GM18907 (cell line): ENCODE results near the gene GNA14.
"Not testable (repeated sequence)": the region's sequence is repeated elsewhere in the genome, so short reads cannot be mapped to it uniquely, and the experiment has no call there.

Experiments
- ATAC-seq: cut with Tn5 transposase; IDR thresholded peaks from one replicate; pipeline ENCODE4 v1.9.1; 2021; ENCODE audit warnings: mild to moderate bottlenecking, moderate library complexity; ENCODE audit not compliant: unreplicated experiment

Gene GNA14

GRCh38 chr9:77647267-77648233 lies 572 bp downstream of the GNA14 start:
- no peak for ATAC-seq

DNA sequence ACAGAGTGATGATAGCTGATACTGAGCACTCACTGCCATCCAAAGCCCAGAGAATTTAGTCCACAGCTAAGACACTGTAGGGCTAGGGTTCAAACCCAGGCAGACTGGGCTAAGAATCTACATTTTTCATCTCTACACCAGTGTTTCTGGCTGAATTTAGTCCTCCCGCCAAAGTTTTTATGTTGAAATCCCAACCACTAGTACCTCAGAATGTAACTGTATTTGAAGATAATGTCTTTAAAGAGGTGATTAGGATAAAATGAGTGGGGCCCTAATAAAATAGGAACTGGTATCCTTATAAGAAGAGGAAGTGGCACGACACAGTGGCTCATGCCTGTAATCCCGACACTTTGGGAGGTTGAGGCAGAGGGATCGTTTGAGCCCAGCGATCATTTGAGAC lies 4.3 kb downstream of the GNA14 start:
- no peak for ATAC-seq

- no peak for ATAC-seq
Measured at GRCh38 chr9:77640741-77641580, 7.2 kb downstream of the GNA14 start.

DNA sequence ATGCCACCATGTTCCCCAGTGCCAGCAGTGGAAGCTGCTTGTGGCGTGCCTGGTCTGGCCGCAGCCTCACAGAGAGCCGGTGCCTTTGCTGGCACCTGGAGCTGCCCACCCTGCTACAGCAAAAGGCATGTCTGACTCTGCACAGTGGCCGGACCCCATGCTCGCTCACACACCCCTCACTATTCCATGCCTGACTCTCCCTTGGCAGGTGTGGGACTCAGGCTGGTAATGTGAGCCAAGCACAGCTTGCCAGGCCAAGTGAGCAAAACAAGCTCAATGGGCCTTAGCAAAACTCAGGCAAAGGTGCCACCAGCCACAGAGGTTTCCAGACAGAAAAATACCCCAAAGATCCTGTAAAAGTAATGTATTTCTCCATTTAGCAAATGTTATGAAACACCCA lies 15.5 kb downstream of the GNA14 start:
- no peak for ATAC-seq

DNA sequence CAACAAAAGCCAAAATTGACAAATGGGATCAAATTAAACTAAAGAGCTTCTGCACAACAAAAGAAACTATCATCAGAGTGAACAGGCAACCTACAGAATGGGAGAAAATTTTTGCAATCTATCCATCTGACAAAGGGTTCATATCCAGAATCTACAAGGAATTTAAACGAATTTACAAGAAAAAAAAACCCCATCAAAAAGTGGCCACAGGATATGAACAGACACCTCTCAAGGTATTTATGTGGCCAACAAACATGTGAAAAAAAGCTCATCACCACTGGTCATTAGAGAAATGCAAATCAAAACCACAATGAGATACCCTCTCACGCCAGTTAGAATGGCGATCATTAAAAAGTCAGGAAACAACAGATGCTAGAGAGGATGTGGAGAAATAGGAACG lies 19.3 kb downstream of the GNA14 start:
- ATAC-seq, result not testable (repeated sequence)

DNA sequence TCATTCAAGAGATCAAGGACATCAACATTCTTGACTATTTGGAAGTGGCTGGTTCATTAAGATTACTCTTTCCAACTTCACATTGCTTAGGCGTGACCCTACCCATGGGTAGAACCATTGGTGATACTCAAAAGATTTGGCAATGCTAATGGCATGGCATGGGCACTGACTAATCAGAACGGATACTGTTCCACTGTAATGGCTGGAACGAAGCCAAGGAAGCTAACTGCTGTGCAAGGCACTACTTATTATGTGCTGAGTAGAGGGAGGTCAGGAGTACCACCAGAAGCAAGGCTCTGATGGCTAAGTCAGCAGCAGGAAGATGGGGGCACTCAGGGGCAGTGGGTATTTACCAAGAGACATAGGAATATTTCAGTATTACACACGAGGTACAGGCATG lies 31.9 kb downstream of the GNA14 start:
- no peak for ATAC-seq

DNA sequence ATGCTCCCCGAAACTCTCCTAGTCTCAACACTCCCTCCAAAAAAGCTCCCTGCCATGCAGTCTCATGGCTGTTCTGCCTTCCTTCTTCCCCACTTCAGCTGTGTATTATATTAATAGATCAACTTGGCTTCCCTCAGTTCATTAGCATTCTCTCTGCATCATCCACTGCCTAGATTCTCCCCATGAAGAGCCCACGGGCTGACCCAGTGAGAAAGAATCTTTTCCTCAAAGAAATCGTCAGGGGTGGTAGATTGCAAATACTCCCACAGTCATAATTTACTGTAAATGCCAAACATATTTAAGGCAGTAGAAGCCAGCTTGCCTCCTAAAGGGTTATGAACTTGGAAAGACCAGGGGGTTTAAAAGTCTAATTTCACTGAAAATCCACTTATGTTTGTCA lies 33.5 kb downstream of the GNA14 start:
- ATAC-seq, result no peak

GRCh38 chr9:77606526-77606925 lies 41.6 kb downstream of the GNA14 start:
- no peak for ATAC-seq

- no peak for ATAC-seq
Measured at GRCh38 chr9:77605449-77606220, 42.5 kb downstream of the GNA14 start.

- ATAC-seq, result no peak
Measured at GRCh38 chr9:77604316-77604715, 43.8 kb downstream of the GNA14 start.

DNA sequence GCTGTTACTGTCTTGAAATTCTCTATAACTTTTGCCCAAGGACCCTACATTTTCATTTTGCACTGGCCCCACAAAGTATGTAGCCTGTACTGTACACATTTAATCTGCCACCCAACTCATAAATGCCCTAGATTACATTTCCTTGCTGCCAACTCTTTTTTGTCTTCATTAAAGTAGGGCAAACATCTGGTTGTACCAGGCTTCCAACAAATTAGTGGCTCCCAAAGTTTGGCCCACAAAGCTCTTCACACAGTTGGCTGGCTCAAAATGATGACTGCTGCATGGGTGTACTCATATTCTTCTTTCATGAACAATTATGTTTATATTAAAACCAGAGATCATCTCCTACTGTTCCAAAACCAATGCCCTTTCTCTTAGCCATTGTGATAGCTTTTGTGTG lies 45.3 kb downstream of the GNA14 start:
- ATAC-seq, result no peak

DNA sequence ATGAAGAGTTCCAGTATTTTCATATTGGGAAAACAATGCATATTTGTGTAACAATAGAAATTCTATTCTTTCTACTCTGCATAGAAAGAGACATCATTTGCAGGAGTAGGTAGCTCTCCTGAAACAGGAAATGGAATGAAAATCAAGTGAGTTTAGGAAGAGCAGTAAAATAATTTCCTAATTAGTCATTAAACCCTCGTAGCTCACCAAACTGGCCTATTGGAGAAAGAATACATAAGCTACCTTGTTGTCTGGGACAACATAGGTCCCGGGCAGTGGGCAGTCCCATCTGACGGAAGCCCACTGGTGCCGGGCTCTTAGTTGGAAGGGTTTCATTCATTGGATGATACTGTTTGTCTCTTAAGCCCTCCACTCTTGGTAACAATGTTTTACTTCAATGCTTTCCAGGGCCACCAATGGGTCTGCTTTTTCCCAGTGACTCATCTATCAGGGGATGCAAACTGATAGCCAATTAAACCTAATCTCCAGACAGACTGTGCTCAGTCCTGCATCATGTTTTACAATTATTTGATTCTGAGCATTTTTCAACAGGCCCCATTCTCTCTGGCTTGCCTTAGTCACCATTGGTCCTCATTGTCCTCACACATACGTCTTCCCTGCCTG lies 46.5 kb downstream of the GNA14 start:
- no peak for ATAC-seq

DNA sequence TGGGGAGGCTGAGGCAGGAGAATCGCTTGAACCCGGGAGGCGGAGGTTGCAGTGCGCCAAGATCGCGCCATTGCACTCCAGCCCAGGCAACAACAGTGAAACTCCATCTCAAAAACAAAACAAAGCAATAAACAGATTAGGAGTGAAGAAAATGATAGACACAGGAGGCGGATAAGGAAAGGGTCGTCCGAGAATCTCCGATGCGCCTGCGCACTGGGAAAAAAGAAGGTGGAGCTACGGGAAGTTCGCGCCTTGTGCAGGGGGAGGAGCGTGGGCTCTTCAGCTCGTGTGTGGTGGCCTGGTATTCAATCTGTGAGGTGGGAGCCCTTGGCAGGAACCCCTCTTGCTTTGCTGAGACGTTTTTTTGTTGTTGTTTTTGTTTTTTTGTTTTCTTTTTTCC lies 47.3 kb downstream of the GNA14 start:
- no peak for ATAC-seq

- no peak for ATAC-seq
Measured at GRCh38 chr9:77599492-77599891, 48.6 kb downstream of the GNA14 start.

DNA sequence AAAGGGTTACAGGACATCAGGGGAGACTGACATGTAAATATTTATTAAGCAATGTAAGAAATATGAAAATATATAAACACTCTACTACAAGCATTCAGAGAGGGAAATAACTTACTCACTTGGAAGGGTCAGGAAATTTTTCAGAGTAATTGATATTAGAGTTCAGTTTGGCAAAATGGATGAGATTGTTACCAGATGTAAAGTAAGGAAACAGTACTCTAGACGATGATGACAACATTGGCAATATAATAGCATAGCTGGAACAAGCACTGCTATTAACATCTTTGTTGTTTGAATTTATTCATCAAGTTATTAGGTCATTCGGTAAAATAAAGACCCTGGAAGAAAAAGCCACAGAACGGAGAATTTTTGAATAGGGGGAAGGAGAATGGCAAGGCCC lies 49.1 kb downstream of the GNA14 start:
- ATAC-seq, result no peak

- ATAC-seq, result no peak
Measured at GRCh38 chr9:77598524-77598923, 49.6 kb downstream of the GNA14 start.

GRCh38 chr9:77597057-77597456 lies 51.1 kb downstream of the GNA14 start:
- ATAC-seq, result no peak

DNA sequence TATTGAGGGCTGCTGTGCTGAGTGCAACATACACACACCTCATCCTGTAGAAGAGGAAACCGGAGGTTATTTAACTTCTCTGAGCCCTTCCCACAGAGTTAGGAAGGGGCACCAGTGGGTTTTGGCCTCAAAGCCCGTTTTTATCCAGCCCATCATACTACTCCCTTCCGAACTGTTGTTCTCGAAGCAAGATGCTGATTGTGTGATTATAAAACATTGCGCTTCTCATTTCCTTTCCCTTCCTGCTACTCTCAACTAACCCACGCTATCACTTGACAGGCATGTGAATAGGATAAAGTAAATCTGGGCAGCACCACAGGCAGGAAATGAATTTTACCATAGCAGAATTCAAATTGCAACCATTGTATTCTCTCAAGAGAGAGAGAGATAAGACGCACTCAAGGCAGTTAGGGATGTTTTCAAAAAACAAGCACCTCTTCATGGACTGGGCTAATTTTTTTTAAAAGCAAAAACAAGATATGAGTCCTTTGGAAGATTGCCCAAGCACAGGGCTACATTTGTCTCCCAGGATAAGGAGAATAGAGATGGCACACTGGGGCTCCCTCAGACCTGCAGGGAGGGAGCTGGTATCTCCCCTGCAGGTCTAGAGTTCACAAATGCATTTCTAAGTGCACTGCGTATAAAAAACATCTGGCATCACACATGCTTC lies 52.6 kb downstream of the GNA14 start:
- ATAC-seq, result no peak

DNA sequence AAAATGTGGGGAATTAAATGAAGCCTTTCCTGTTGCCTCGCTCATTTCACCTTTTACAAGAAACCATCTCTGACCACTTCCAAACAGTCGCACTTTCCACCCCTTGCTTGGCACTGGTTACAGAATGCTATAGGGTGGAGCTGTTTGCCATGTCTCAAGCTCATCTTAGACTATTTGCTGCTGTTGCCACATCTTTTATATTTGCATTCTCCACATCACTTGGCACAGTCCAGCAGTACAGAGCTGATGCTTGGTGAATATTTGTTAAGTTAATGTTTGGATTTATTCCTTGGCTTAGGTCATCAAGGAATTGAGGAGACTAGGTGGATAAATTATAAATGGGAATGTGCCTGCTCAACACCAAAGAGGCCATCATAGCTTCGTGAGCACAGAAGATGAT lies 53.2 kb downstream of the GNA14 start:
- no peak for ATAC-seq

- no peak for ATAC-seq
Measured at GRCh38 chr9:77593528-77593927, 54.6 kb downstream of the GNA14 start.
